HUES6 (cell line): ENCODE results near the gene ZNF236.
"Not testable (repeated sequence)": the region's sequence is repeated elsewhere in the genome, so short reads cannot be mapped to it uniquely, and the experiment has no call there.

Experiments used
- H3K27ac ChIP-seq: 2 replicates; pipeline ENCODE4 v1.7.0; 2013; ENCODE audit warnings: low read depth, mild to moderate bottlenecking, low read length, inconsistent platforms
- H3K27me3 ChIP-seq: 2 replicates; pipeline ENCODE4 v1.6.1; 2013; ENCODE audit warnings: low read length; ENCODE audit not compliant: control insufficient read depth, insufficient read depth
- H3K36me3 ChIP-seq: 2 replicates; pipeline ENCODE4 v1.6.1; 2013; ENCODE audit warnings: low read length; ENCODE audit not compliant: control insufficient read depth, insufficient read depth
- H3K4me1 ChIP-seq: 2 replicates; pipeline ENCODE4 v1.6.1; 2013; ENCODE audit warnings: low read length; ENCODE audit not compliant: control insufficient read depth, insufficient read depth
- H3K4me3 ChIP-seq: 2 replicates; pipeline ENCODE4 v1.5.1; 2013; ENCODE audit warnings: low read depth, low read length
- H3K9ac ChIP-seq: one replicate; pipeline ENCODE4 v1.6.1; 2013; ENCODE audit warnings: mild to moderate bottlenecking, low read length
- H3K9me3 ChIP-seq: 2 replicates; pipeline ENCODE4 v1.6.1; 2013; ENCODE audit warnings: low read depth, low read length; ENCODE audit not compliant: control insufficient read depth, insufficient read depth

ZNF236 gene

GRCh38 chr18:76803413-76803812 lies 18.9 kb upstream of the ZNF236 start:
- Histone ChIP-seq H3K27me3 (no peaks in the 10 kb centered on the region), H3K36me3 (no peaks in the 10 kb centered on the region), H3K9ac (no peak overlapping the region), H3K27ac (no peak overlapping the region), H3K9me3 (no peaks in the 10 kb centered on the region), H3K4me1 (no peaks in the 10 kb centered on the region), H3K4me3 (peak overlapping the region; percentile 26; the same call in 1 of the 2 replicates)

DNA sequence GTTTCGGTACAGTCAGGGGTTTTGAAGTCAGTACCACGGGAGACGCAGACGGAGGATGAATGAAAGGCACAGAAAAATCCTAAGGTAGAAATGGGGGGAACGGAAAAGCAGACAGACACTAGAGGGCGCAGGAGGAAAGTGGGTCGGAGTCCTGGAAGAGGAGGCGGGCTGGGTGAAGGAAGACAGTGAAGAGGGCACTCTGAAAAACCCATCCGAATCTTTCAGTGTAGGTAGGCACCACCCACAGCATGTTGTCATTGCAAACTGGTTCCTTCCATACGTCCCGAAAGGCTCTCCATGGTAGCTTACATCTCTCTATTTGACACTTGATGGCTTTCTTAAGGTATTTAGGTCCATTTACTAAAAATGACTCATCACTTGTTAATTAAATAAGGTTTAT lies 18.5 kb upstream of the ZNF236 start:
- H3K4me1 ChIP-seq = no peaks in the 10 kb centered on the region
- no peaks in the 10 kb centered on the region for H3K27me3 ChIP-seq
- H3K36me3 ChIP-seq = no peaks in the 10 kb centered on the region
- no peak overlapping the region for H3K9ac ChIP-seq
- no peak overlapping the region for H3K27ac ChIP-seq
- no peaks in the 10 kb centered on the region for H3K9me3 ChIP-seq
- H3K4me3 ChIP-seq = peak overlapping the region; percentile 26; the same call in 1 of the 2 replicates

- H3K9me3 ChIP-seq = no peaks in the 10 kb centered on the region
- H3K4me1 ChIP-seq = no peaks in the 10 kb centered on the region
- no peaks in the 10 kb centered on the region for H3K27me3 ChIP-seq
- no peak overlapping the region for H3K27ac ChIP-seq
- no peak overlapping the region for H3K9ac ChIP-seq
- H3K36me3 ChIP-seq = no peaks in the 10 kb centered on the region
- H3K4me3 ChIP-seq = no peak overlapping the region
Measured at GRCh38 chr18:76805221-76805620, 17.1 kb upstream of the ZNF236 start.

- H3K4me3 ChIP-seq = no peak overlapping the region
- H3K27me3 ChIP-seq = no peaks in the 10 kb centered on the region
- no peaks in the 10 kb centered on the region for H3K4me1 ChIP-seq
- H3K9ac ChIP-seq = no peak overlapping the region
- no peaks in the 10 kb centered on the region for H3K9me3 ChIP-seq
- H3K27ac ChIP-seq = no peak overlapping the region
- no peaks in the 10 kb centered on the region for H3K36me3 ChIP-seq
Measured at GRCh38 chr18:76806301-76806700, 16.1 kb upstream of the ZNF236 start.

GRCh38 chr18:76808561-76808960 lies 13.8 kb upstream of the ZNF236 start:
- H3K9ac ChIP-seq = no peak overlapping the region

DNA sequence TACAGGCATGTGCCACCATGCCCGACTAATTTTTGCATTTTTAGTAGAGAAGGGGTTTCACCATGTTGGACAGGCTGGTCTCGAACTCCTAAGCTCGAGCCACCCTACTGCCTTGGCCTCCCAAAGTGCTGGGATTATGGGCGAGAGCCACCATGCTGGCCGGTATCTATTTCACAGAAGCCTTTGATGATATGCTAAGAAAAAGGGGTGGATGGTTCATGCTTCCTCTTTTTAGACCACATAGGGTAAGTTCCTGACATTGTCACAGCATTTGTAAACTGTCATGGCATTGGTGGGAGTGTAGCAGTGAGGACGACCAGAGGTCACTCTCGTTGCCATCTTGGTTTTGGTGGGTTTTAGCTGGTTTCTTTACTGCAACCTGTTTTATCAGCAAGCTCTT lies 10.8 kb upstream of the ZNF236 start:
- H3K9me3 ChIP-seq, H3K9ac ChIP-seq, H3K27me3 ChIP-seq, H3K36me3 ChIP-seq, H3K4me3 ChIP-seq, H3K4me1 ChIP-seq, H3K27ac ChIP-seq: not testable (repeated sequence)

More at GRCh38 chr18:76808561-76808960, 13.8 kb upstream of the ZNF236 start:
- Histone ChIP-seq H3K36me3 (no peaks in the 10 kb centered on the region), H3K4me1 (no peaks in the 10 kb centered on the region), H3K9me3 (no peaks in the 10 kb centered on the region), H3K4me3 (no peak overlapping the region), H3K27ac (no peak overlapping the region), H3K27me3 (no peaks in the 10 kb centered on the region)

GRCh38 chr18:76814256-76814655 lies 8.1 kb upstream of the ZNF236 start:
- Histone ChIP-seq H3K36me3 (no peaks in the 10 kb centered on the region; the same call in 1 of the 2 replicates), H3K27ac (no peak overlapping the region), H3K4me3 (no peak overlapping the region), H3K9me3 (no peaks in the 10 kb centered on the region), H3K4me1 (no peaks in the 10 kb centered on the region), H3K27me3 (no peaks in the 10 kb centered on the region), H3K9ac (no peak overlapping the region)

- no peak overlapping the region for H3K4me3 ChIP-seq
- no peak overlapping the region for H3K27ac ChIP-seq
- H3K9ac ChIP-seq = no peak overlapping the region
- H3K9me3 ChIP-seq = no peaks in the 10 kb centered on the region
- H3K36me3 ChIP-seq = no peaks in the 10 kb centered on the region; the same call in 1 of the 2 replicates
- no peaks in the 10 kb centered on the region for H3K27me3 ChIP-seq
- peaks cover 8% of the 10 kb centered on the region; the same call in 1 of the 2 replicates for H3K4me1 ChIP-seq
Measured at GRCh38 chr18:76816127-76816526, 6.2 kb upstream of the ZNF236 start.

DNA sequence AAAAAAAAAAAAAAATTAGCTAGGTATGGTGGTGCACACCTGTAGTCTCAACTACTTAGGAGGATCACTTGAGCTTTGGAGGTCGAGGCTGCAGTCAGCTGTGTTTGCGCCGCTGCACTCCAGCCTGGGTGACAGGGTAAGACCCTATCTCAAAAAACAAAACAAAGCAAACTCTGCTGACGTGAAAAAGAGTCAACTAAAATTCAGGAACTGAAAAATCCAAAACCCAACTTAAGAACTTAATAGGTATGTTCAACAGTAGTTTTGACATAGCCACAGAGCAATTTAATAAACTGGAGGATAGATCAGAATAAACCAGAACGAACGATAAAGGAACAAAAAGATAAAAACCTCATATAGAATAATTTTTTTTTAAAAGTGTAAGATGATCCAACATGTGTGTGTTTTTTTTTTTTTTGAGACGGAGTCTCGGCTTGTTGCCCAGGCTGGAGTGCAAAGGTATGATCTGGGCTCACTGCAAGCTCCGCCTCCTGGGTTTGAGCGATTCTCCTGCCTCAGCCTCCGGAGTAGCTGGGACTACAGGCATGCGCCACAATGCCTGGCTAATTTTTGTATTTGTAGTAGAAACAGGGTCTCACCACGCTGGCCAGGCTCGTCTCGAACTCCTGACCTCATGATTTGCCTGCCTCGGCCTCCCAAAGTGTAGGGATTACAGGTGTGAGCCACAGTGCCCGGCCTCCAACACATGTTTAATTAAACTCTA lies 4.3 kb upstream of the ZNF236 start:
- Histone ChIP-seq H3K27ac (no peak overlapping the region), H3K9ac (no peak overlapping the region), H3K9me3 (no peaks in the 10 kb centered on the region), H3K4me1 (peaks cover 9% of the 10 kb centered on the region; the same call in 1 of the 2 replicates), H3K27me3 (no peaks in the 10 kb centered on the region), H3K36me3 (no peaks in the 10 kb centered on the region; the same call in 1 of the 2 replicates), H3K4me3 (no peak overlapping the region)

GRCh38 chr18:76819411-76820136 lies 2.8 kb upstream of the ZNF236 start:
- H3K9me3 ChIP-seq = no peaks in the 10 kb centered on the region
- H3K27me3 ChIP-seq = no peaks in the 10 kb centered on the region
- no peak overlapping the region for H3K4me3 ChIP-seq
- peaks cover 13% of the 10 kb centered on the region for H3K4me1 ChIP-seq
- H3K36me3 ChIP-seq = no peaks in the 10 kb centered on the region; the same call in 1 of the 2 replicates
- H3K27ac ChIP-seq = no peak overlapping the region
- H3K9ac ChIP-seq = no peak overlapping the region

DNA sequence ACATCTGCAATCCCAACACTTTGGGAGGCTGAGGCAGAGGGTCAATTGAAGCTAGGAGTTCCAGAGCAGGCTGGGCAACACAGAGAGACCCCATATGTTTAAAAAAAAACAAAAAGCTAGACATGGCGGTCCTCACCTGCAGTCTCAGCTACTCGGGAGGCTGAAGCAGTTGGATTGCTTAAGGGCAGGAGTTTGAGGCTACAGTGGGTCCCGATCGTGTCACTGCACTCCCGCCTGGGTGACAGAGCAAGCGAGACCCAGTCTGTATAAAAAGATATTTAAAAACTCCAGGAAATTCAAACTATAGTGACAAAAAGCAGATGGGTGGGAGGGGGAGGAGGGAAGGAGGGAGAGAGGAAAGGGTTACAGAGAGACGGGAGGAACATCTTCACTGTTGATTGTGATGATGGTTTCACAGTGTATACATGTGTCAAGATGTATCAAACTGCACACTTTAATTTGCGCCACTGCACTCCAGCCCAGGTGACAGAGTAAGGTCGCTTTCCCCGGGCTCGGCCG lies 942 bp upstream of the ZNF236 start:
- Histone ChIP-seq H3K9me3 (no peaks in the 10 kb centered on the region), H3K27me3 (no peaks in the 10 kb centered on the region), H3K36me3 (no peaks in the 10 kb centered on the region), H3K9ac (peak overlapping the region; percentile 95), H3K4me1 (peaks cover 13% of the 10 kb centered on the region), H3K4me3 (peak overlapping the region; percentile 98), H3K27ac (peak overlapping the region; percentile 81; the same call in 1 of the 2 replicates)
